NCI-H2227 treated with DMSO at 0.1 percent for 48 hours (cell line): ENCODE data around the gene NUAK1.
"Not testable (repeated sequence)": the region's sequence is repeated elsewhere in the genome, so short reads cannot be mapped to it uniquely, and the experiment has no call there.

Experiments
- DNase-seq: peaks from one replicate; lab custom pipeline; 2025; lab: John Stamatoyannopoulos, UW

The NUAK1 gene

DNA sequence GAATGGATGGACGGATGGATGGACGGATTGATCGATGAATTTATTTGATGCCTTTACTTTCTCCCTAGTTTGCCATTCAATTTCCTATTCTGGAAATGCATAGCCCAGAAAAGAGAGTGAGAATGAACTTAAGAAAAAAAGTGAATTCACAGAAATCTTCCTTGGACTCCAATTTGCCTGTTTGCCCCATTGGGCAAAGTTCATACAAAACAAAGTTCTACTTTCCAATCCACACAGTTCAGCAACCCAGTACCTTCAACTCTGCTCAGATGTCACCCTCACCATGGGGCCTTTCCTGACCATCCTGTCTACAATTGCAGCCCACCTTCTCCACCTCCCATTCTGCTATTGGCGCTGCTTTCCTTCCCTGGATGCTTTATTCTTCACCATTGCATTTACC, 8.2 kb upstream of the NUAK1 start:
- no peak for DNase-seq

- no peak for DNase-seq
Observed at GRCh38 chr12:106145539-106146447, 7.0 kb upstream of the NUAK1 start.

DNA sequence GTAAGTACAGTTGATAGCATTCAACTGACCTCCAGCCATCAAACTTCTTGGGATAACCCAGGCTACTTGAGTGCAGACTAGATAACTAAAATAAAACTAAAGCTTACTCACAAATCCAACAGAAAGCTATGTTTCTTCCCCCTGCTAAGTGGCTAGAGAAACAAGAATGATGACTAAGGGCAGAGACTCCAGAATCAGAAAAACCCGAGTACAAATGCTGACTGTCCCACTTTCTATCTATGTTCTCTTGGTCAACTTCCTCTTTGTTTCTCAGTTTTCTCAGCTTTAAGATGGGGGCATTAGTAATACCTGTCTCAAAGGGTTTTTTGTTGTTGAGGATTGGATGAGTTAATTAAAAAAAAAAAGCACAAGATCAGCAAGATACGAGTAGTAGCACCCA, 6.1 kb upstream of the NUAK1 start:
- DNase-seq: no peak

GRCh38 chr12:106142591-106143261, 4.0 kb upstream of the NUAK1 start:
- DNase-seq: no peak

- DNase-seq: not testable (repeated sequence)
Observed at GRCh38 chr12:106141920-106142319, 3.2 kb upstream of the NUAK1 start.

DNA sequence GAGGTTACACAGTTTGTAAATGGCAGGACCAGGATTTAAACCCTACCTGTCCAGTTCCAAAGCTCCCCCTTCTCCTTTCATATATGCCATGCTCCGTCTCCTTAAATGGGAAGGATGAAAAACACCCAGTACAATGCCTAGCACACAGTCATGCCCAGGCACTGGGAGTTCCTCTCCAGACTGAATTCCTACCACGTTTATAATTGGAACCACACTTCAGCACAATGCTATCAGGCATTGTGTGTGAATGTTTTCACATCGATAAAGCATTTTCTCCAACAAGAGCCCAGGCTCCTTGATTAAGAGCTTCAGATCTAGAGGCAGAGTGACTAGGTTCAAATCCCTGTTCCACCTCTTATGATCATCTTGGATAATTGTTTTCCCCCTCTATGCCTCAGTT, 2.7 kb upstream of the NUAK1 start:
- DNase-seq: no peak

- no peak for DNase-seq
Observed at GRCh38 chr12:106141003-106141402, 2.2 kb upstream of the NUAK1 start.

- DNase-seq: no peak
Observed at GRCh38 chr12:106140223-106140986, 1.7 kb upstream of the NUAK1 start.

GRCh38 chr12:106139422-106140171, 843 bp upstream of the NUAK1 start:
- DNase-seq: no peak

DNA sequence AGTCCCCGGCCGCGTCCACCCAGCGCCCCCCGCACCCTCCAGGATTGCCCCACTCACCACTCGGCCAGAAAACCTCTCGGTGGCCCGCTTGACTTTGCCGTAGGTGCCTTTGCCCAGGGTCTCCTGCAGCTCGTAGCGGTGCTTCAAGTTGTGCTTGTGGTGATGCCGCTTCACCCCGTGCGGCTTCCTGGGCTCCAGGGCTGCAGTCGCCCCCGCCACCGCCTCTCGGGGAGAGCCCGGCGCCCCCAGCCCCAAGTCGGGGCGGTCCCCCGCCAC, 459 bp downstream of the NUAK1 start:
- no peak for DNase-seq

- DNase-seq: no peak
Observed at GRCh38 chr12:106137530-106138356, 1.0 kb downstream of the NUAK1 start.

DNA sequence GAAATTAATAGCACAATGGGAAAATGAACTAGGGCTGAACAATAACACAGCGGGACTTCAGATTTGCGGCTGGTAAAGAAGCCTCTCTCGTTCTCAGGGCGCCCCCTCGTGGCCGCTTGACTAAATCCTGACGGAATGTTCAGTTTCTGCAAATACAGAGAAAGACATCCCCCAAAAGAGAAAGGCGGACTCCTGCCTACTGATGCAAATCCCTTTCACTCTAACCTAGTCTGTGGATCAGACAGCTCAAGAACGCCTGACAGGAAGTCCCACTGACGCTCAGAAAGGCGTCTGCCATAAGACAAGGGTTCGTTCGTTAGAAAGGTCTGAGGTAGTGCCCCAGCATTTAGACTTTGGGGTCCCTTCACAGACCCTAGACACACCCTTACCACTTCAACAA, 2.5 kb downstream of the NUAK1 start:
- DNase-seq: peak; percentile 84

GRCh38 chr12:106135781-106136180, 3.0 kb downstream of the NUAK1 start:
- no peak for DNase-seq

DNA sequence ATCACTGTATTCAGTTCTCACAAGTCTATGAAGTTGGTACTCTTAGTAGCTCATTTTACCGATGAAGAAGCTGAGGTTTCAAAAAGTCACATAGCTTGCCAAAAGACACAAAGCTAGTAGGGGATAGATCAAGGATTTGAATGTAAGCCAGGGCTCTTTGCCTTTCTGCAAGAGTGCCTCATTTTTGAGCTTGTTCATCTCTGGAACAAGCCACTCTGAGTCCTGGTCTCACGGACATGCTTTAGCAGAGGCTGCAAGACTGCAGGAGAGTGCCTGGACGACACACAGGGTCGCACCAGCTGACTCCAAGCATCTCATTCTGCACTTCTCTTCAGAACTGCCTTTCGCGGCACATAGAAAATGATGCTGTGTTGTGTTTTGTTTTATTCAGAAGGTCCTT, 3.7 kb downstream of the NUAK1 start:
- no peak for DNase-seq

DNA sequence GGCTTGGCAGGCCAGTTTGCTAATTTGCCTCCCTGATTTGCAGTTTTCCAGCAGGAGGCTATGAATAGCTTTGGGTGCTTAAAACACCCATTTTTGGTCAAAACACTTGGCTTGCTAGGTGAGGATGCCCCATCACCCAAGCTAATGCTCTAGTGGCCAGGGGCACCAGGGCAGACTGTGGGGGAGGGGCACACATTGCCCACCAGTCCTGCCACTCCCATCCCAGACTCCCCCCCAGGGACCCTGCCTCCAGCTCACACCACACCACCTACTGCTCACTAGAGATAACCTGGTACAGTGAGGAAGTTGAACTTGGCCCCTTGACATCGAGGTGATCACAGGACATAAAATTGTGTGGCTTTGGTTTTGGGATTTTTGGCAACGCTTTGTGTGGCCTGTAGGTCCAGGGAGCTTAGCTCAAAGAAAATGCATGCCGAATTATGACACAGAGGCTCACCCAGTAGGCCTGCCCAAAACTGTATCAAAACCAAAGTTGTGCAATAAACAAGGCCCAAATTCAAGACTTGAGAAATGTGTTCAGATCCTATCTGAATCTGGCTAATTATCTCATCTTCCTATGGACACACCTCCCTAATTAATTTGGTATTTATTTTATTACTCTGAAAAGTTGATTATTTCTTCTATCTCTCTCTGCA, 4.3 kb downstream of the NUAK1 start:
- no peak for DNase-seq

GRCh38 chr12:106133136-106134087, 5.3 kb downstream of the NUAK1 start:
- no peak for DNase-seq

GRCh38 chr12:106132175-106133135, 6.3 kb downstream of the NUAK1 start:
- DNase-seq: no peak

DNA sequence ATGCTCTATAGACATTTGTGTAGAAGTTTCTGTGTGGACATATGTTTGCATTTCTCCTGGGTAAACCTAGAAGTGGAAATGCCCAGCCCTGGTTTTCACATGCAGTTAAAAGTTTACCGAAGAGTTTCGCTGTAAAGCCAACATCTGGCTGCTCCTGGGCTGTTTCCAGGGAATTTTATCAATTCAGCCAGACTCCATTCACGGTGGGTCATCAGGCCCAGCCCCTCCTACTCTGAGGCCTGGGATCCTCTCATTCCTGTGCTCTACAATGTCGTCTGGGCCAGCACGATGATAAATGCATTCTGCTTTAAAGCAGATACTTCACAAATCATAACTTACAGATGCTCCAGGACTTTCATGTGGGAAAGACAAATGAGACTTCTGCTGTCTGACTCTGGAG, 7.1 kb downstream of the NUAK1 start:
- no peak for DNase-seq
